Neural cell (in vitro differentiated cells): ENCODE data around the gene RCBTB2. TPM values are rescaled to one million over a fixed set of nuclear protein-coding genes. Genes with fewer than 3 reads are reported as not detected.

Source experiments
- H2AFZ ChIP-seq: fragments of 200-600, 300-800 bp; sonication (generic), shearing (Covaris generic); 2 replicates; pipeline ENCODE4 v1.6.0; 2014; ENCODE audit warnings: low read depth, mild to moderate bottlenecking, antibody characterized with exemption, low read length, moderate library complexity
- H3F3A ChIP-seq: fragments of 200-600 bp; shearing (Covaris generic); 2 replicates; pipeline ENCODE4 v1.6.1; 2016; ENCODE audit warnings: mild to moderate bottlenecking, moderate library complexity, mixed read lengths, antibody characterized with exemption, low read length; ENCODE audit not compliant: insufficient read depth, poor library complexity, severe bottlenecking
- H3K27ac ChIP-seq: fragments of 200-600, 300-800 bp; sonication (generic), shearing (Covaris generic); 2 replicates; pipeline ENCODE4 v1.5.1; 2014; ENCODE audit warnings: mild to moderate bottlenecking, low read length, moderate library complexity
- H3K27me3 ChIP-seq: fragments of 300-800, 200-600 bp; sonication (generic), shearing (Covaris generic); 2 replicates; pipeline ENCODE4 v1.6.0; 2014; ENCODE audit warnings: mild to moderate bottlenecking, low read depth, low read length, moderate library complexity; ENCODE audit not compliant: insufficient read depth
- H3K36me3 ChIP-seq: fragments of 300-800, 200-600 bp; sonication (generic), shearing (Covaris generic); 2 replicates; pipeline ENCODE4 v1.5.1; 2014; ENCODE audit warnings: mild to moderate bottlenecking, antibody characterized with exemption, low read length, moderate library complexity; ENCODE audit not compliant: insufficient read depth
- H3K4me2 ChIP-seq: fragments of 300-800, 200-600 bp; sonication (generic), shearing (Covaris generic); 2 replicates; pipeline ENCODE4 v1.6.0; 2014; ENCODE audit warnings: mild to moderate bottlenecking, low read length
- H3K4me3 ChIP-seq: fragments of 300-800, 200-600 bp; sonication (generic), shearing (Covaris generic); 2 replicates; pipeline ENCODE4 v1.5.1; 2014; ENCODE audit warnings: mild to moderate bottlenecking, low read length, moderate library complexity
- H3K79me2 ChIP-seq: fragments of 200-600 bp; shearing (Covaris generic); replicated peaks from 2 replicates; pipeline ENCODE4 v1.6.0; 2014; ENCODE audit warnings: mild to moderate bottlenecking, low read length, moderate library complexity; ENCODE audit not compliant: insufficient read depth
- H3K9ac ChIP-seq: fragments of 300-800, 200-600 bp; sonication (generic), shearing (Covaris generic); 2 replicates; pipeline ENCODE4 v1.6.1; 2016; ENCODE audit warnings: mild to moderate bottlenecking, low read length, mixed read lengths
- H3K9me2 ChIP-seq: fragments of 200-600 bp; shearing (Covaris generic); 2 replicates; pipeline ENCODE4 v1.6.1; 2016; ENCODE audit warnings: mild to moderate bottlenecking, low read length, mixed read lengths; ENCODE audit not compliant: insufficient read depth
- H3K9me3 ChIP-seq: fragments of 200-600, 300-800 bp; sonication (generic), shearing (Covaris generic); 2 replicates; pipeline ENCODE4 v1.6.1; 2016; ENCODE audit warnings: mild to moderate bottlenecking, mixed run types, low read length, moderate library complexity, mixed read lengths
- H4K20me1 ChIP-seq: fragments of 200-600 bp; shearing (Covaris generic); 2 replicates; pipeline ENCODE4 v1.6.1; 2016; ENCODE audit warnings: mild to moderate bottlenecking, mixed run types; ENCODE audit not compliant: insufficient read depth
- CTCF ChIP-seq: fragments of 450-650 bp; IDR thresholded peaks from 2 replicates; pipeline ENCODE4 v1.5.1; 2014; ENCODE audit warnings: antibody characterized with exemption, mild to moderate bottlenecking, moderate library complexity; ENCODE audit not compliant: poor library complexity, severe bottlenecking
- EP300 ChIP-seq: fragments of 450-650 bp; conservative IDR thresholded peaks from 2 replicates; pipeline ENCODE4 v1.6.1; 2014; ENCODE audit warnings: antibody characterized with exemption, mild to moderate bottlenecking, moderate library complexity; ENCODE audit not compliant: poor library complexity, severe bottlenecking
- EZH2 ChIP-seq: fragments of 200-600, 300-800 bp; shearing (Covaris generic), sonication (generic); IDR thresholded peaks from 2 replicates; pipeline ENCODE4 v1.6.1; 2014; ENCODE audit warnings: antibody characterized with exemption, low read length, borderline replicate concordance, mild to moderate bottlenecking; ENCODE audit not compliant: insufficient read depth, poor library complexity, severe bottlenecking
- MXI1 ChIP-seq: fragments of 450-650 bp; conservative IDR thresholded peaks from 2 replicates; pipeline ENCODE4 v1.6.1; 2014; ENCODE audit warnings: antibody characterized with exemption, mild to moderate bottlenecking; ENCODE audit not compliant: poor library complexity, severe bottlenecking
- POLR2AphosphoS5 ChIP-seq: IDR thresholded peaks from 2 replicates; pipeline ENCODE4 v1.6.1; 2012
- RAD21 ChIP-seq: fragments of 450-650 bp; conservative IDR thresholded peaks from 2 replicates; pipeline ENCODE4 v1.6.1; 2014; ENCODE audit warnings: antibody characterized with exemption, mild to moderate bottlenecking, moderate library complexity
- REST ChIP-seq: IDR thresholded peaks from 2 replicates; pipeline ENCODE4 v1.6.1; 2012; ENCODE audit warnings: borderline replicate concordance
- SMC3 ChIP-seq: fragments of 450-650 bp; conservative IDR thresholded peaks from 2 replicates; pipeline ENCODE4 v1.6.1; 2014; ENCODE audit warnings: antibody characterized with exemption, mild to moderate bottlenecking, moderate library complexity; ENCODE audit not compliant: poor library complexity
- TAF1 ChIP-seq: IDR thresholded peaks from 2 replicates; pipeline ENCODE4 v1.6.1; 2012; ENCODE audit warnings: low read depth
- polyA plus RNA-seq: library from polyadenylated mRNA; depleted of rRNA; stranded (reverse); fragments of >200 nt; gene quantifications from 2 replicates; pipeline ENCODE4 v1.2.3, GENCODE V29; 2014

Gene RCBTB2
- polyA plus RNA-seq, 1 donor from 2014 or later: 19.0 TPM

- no peak overlapping the region for H3K4me3 ChIP-seq
- no peak overlapping the region for H2AFZ ChIP-seq
- no peaks in the 10 kb centered on the region for H3K79me2 ChIP-seq
- H3K27me3 ChIP-seq: no peaks in the 10 kb centered on the region
- no peak overlapping the region for H3K9ac ChIP-seq
- no peaks in the 10 kb centered on the region for H4K20me1 ChIP-seq
- peaks cover 15% of the 10 kb centered on the region for H3K36me3 ChIP-seq
- H3K9me2 ChIP-seq: no peaks in the 10 kb centered on the region
- no peaks in the 10 kb centered on the region for H3K9me3 ChIP-seq
- H3K27ac ChIP-seq: no peak overlapping the region
- no peaks in the 10 kb centered on the region for H3F3A ChIP-seq
- TF ChIP-seq POLR2AphosphoS5 (no peak), MXI1 (no peak), EP300 (no peak), CTCF (no peak), EZH2 (no peak), TAF1 (no peak), RAD21 (no peak), REST (no peak), SMC3 (no peak)
- no peak overlapping the region for H3K4me2 ChIP-seq
Observed at GRCh38 chr13:48483575-48483974, 49.3 kb downstream of the RCBTB2 start.

GRCh38 chr13:48478391-48478790, 54.5 kb downstream of the RCBTB2 start:
- Histone ChIP-seq H3K9me2 (no peaks in the 10 kb centered on the region), H3K27ac (no peak overlapping the region), H3K36me3 (peaks cover 10% of the 10 kb centered on the region), H3K4me2 (no peak overlapping the region), H3K9ac (no peak overlapping the region), H3K4me3 (no peak overlapping the region), H2AFZ (no peak overlapping the region), H3K79me2 (no peaks in the 10 kb centered on the region), H3K9me3 (no peaks in the 10 kb centered on the region), H3K27me3 (no peaks in the 10 kb centered on the region), H4K20me1 (no peaks in the 10 kb centered on the region), H3F3A (no peaks in the 10 kb centered on the region)
- TF ChIP-seq EP300 (no peak), MXI1 (no peak), RAD21 (no peak), EZH2 (no peak), TAF1 (no peak), POLR2AphosphoS5 (no peak)
